G401.6 (cell line): ENCODE results near the gene HHAT.

Source experiments
- FAIRE-seq: peaks from 2 replicates; lab custom pipeline; 2012; peaks lifted over from hg19 to GRCh38; lab: Jason Lieb, UNC

The HHAT gene

GRCh38 chr1:210441028-210441427 is 112.3 kb downstream of the HHAT start:
- FAIRE-seq, result no peak

GRCh38 chr1:210445485-210445884 is 116.8 kb downstream of the HHAT start:
- FAIRE-seq, result no peak

GRCh38 chr1:210445931-210446330 is 117.2 kb downstream of the HHAT start:
- FAIRE-seq, result no peak

- no peak for FAIRE-seq
These were observed 117.8 kb downstream of the HHAT start for GRCh38 chr1:210446479-210446878.

- no peak for FAIRE-seq
These were observed 118.9 kb downstream of the HHAT start for GRCh38 chr1:210447456-210448057.

- peak; percentile 63 for FAIRE-seq
These were observed 119.7 kb downstream of the HHAT start for GRCh38 chr1:210448297-210448892.

GRCh38 chr1:210455840-210456603 is 127.3 kb downstream of the HHAT start:
- no peak for FAIRE-seq

GRCh38 chr1:210456731-210457255 is 128.1 kb downstream of the HHAT start:
- no peak for FAIRE-seq

- no peak for FAIRE-seq
These were observed 128.9 kb downstream of the HHAT start for GRCh38 chr1:210457568-210457967.

GRCh38 chr1:210464519-210465039 is 135.9 kb downstream of the HHAT start:
- no peak for FAIRE-seq

GRCh38 chr1:210465150-210465549 is 136.4 kb downstream of the HHAT start:
- FAIRE-seq, result no peak

- FAIRE-seq, result no peak
These were observed 138.8 kb downstream of the HHAT start for GRCh38 chr1:210467440-210468043.

- no peak for FAIRE-seq
These were observed 140.7 kb downstream of the HHAT start for GRCh38 chr1:210469441-210469840.

- FAIRE-seq, result no peak
These were observed 146.6 kb downstream of the HHAT start for GRCh38 chr1:210475321-210475720.

- FAIRE-seq, result no peak
These were observed 147.1 kb downstream of the HHAT start for GRCh38 chr1:210475806-210476205.

- no peak for FAIRE-seq
These were observed 148.0 kb downstream of the HHAT start for GRCh38 chr1:210476730-210477129.

GRCh38 chr1:210477328-210477924 is 148.7 kb downstream of the HHAT start:
- FAIRE-seq, result no peak

GRCh38 chr1:210478820-210479219 is 150.1 kb downstream of the HHAT start:
- FAIRE-seq, result no peak

- no peak for FAIRE-seq
These were observed 153.8 kb downstream of the HHAT start for GRCh38 chr1:210482491-210482890.

- FAIRE-seq, result no peak
These were observed 154.4 kb downstream of the HHAT start for GRCh38 chr1:210482945-210483617.

- no peak for FAIRE-seq
These were observed 155.1 kb downstream of the HHAT start for GRCh38 chr1:210483821-210484220.

GRCh38 chr1:210487021-210487420 is 158.3 kb downstream of the HHAT start:
- FAIRE-seq, result no peak
